Stimulated activated CD8-positive, alpha-beta memory T cell treated with anti-CD3 and anti-CD28 coated beads, Interleukin-4, amount 100 ng/mL, for 1 hour (primary cell): ENCODE measurements around the gene SEMA5B.

Experiments
- DNase-seq, 2 donors: peaks; one replicate each; pipeline ENCODE4 v3.0.0-alpha.2; 2020; ENCODE audit warnings: low read depth in 2 of 2, low spot score in 1 of 2

The SEMA5B gene

DNA sequence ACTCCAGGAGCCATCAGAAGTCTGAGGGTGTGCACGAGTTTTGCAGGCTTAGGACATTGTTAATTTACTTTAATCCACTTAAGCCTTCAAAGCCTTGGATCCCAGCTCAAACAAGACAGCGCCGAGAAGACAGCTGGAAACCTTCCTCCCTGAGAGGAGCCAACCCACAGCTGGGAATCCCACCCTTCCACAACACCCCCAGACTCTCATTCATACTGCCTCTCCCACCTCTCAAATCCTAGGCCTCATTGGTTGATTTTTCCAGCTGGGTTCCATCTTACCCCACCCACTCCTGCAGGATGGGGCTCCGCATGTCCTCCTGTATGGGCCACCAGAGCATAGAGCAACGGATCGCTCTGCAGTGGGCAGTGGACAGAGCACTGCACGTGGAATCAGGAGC is 80.4 kb downstream of the SEMA5B start:
- no peak for DNase-seq

DNA sequence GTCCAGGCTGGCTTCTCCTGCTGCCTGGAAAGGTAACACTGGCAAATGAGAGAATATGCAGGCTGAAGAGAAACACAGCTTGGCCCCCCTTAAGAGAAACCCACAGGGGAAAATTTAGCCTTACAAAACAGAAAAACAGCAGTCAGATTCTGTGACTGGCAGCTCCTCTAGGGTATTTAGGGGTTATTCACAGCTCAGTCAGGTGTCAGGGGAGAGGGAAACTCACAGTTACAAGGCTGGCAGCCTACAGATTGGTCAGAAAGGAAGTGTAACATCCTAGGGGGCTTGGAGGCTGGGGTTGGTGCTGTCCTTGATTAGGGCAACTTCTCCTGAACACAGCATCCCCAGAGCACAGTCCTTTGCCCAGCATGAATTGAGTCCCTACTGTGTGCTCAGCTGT is 81.4 kb downstream of the SEMA5B start:
- DNase-seq = no peak

DNA sequence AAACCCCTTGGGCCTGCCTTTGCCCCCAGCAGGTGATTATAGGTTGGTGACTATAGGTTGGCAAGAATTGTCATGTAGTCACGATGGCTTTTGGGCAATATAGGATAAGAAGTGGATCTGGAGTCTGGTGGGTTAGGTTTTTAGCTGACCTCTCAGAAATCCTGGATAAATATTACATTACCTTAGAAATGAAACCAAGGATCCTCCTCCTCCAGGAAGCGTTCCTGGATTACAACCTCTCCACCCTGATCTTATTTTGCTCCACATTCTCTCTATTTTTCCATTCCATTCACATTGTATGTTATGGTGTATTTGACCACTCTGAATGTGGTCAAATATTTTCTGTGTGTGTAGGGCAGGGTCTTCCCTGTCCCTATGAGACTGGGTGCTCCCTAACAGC is 82.3 kb downstream of the SEMA5B start:
- DNase-seq = no peak

DNA sequence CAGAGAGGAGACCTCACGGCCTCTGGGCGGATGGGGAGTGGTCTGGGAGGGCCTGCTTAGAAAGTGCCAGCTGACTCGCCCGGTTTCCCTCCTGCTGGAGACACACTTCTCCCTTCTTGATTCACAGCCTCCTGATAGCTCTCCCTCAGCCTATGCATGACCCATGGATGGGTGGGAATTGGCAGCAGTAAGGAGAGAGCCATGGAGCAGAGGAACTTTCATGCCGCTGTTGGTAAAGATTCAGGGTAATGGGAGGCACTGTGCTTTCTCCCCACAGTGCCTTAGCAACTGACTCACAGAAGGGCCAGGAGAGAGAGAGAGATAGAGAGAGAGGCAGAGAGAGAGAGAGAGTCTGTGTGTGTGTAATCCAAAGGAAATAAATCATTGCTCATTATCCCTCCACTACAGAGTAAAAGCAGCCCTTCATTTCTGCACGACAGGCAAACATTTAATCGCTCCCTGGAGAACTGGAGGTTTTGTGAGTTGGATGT is 82.8 kb downstream of the SEMA5B start:
- no peak for DNase-seq

DNA sequence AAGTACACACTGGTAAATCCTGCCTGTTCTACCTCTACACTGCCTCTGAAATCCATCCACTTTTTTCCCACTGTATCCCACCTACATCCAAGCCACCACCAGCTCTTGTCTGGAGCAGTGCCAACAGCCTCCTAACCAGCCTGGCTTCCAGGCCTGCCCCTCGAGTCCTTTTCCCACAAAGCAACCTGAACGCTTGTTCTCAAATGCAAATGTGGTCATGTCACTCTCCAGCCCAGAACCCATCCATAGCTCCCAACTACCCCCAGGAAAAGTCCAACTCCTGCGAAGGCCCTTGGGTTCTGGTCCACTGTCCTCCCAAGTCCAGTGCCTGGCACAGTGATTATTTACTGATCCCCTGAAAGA is 83.8 kb downstream of the SEMA5B start:
- DNase-seq = no peak

DNA sequence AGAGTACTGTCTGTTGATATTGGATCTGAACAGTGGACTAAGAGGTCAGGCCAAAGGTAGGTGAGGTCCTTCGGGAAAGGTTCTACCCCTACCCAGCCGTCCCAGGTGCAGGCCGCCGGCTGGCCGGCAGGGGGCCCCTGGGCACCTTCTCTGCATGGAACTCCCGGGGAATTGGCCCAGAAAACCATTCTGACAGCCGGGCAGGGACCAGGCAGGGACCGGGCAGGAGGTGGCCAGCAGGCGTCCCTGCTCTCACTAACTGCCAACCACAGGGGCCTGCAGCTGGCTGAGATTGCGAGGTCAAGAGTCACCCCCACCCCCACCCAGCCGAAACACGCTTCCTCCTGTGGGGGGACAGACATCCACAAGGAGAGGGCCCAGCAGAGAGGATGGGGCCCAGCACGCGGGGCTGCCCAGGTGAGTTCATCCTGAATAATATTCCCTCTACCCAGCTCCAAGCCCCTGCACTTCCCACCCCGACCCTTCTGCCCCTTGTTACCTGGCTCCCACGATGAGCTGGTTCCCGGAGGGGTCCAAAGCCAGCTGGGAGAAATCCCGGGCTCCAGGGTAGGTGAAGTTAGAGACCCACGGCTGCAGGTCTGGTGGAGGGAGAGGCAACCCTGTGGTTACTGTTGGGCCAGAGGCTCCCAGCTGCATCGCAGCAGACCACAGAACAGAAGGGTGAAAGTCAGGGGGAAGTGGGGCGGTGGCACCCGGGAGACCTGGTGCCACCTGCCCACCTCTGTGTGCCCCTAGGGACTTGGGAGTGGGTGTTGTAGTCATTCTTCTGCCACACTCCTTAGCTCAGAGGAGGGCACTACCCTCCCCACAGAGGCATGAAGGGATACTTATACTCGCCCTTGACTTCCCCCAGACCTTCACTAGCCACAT is 84.4 kb downstream of the SEMA5B start:
- DNase-seq = no peak

DNA sequence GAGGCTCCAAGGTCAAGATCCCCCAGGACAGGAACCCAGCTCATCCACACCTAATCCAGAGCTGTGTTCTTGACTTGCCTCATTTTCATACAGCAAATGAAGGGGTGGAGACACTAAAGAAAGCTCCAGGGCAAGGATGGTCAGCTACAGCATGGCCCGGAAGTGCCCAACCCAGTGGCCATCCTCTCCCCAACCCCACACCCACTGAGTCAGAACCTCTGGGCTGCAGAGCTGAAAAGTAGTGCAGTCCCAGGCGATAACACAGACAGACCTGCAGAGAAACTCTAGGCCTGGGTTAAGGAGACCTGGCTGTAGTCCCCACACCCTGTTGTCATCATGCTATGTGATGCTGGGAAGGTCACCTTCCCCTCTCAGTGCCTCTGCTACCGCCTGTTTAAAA is 85.3 kb downstream of the SEMA5B start:
- DNase-seq = no peak

DNA sequence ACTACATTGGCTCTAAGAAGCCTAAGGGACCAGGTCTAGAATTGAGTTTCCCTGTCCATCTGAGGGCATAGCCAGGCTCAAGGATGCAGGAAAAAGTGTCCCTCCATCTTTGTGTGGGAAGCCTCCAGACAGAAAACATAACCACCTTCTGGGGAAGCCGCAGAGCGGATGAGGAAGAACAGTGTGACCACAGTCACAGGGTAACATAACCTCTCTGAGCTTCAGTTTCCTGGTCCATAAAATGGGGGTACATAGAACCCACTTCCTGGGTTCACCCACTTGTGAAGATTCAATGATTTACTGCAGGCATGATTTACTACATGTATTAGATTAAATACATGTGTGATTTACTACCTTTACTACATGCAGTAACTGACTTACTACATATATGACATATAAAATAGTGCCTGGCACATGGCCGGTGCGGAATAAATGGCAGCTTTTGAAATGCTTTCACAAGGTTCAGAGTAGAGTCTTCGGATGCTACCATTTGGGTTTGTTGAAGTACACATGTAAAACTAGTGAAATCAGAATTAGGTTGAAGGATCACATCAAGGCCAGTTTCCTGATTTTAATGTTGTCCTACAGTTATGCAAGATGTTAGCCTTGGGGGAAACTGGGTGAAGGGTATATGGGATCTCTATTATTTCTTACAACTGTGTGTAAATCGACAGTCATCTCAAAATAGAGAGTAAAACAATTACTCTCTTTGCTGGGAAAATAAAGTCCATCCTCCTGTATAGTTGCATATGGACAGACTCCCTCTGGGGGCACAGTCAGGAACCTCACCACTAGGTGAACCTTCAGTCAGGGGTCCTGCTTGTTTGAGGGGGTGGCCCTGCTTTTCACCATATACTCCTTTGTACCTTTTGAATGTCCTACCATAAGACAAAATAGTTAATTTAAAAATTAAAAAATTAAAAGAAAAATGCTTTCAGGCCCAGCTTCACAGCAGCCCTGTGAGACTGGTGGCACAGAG is 86.0 kb downstream of the SEMA5B start:
- no peak for DNase-seq

DNA sequence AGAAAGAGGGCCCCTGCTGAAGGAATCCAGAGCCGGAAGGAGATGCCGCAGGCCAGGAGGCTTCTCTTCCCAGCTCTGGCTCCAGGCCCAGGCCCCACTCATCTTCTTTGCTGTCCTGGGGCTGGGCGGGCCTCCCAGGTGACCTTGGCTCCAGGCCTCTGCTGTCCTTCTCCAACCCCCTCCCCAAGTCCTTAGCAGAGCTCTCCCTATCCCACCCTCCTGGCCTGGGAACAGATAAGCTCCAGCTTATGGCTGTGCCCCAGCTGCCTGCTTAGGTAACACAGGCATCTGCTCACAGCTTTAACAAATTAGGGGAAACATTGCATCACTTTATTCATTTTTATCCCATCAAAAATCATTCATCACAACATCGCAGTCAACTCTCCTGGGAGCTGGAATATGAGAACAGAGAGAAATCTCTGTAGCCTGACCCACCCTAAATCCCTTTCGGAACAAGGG is 86.9 kb downstream of the SEMA5B start:
- DNase-seq = no peak

DNA sequence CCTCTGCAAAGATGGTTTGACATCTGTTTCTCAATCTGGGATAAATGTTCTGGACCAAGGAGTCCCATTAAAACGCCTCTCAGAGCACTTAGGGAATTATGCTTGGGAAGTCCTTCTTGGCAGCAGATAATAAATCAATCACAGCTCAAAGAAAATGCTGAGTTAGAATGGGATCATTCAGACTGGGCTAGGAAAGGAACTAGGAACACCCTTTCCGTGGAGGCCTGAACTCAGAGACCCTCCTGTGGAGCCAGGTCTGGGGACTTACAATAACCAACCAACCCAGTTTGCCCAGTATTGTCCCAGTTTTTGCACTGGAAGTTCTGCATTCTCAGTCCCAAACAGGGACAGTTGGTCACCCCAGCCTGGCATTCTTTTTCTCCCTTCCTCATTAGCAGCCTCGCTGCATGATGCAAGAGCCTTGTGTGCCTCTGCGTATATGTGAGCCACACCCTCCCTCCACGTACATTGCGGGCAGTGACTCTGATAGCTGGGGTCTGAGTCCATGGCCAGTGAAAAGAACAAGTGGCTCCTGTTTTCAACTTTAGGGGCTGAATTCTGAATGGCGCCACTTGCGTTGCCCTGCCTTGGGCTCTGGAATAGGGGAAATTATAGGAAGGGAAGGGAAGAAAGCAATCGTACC is 88.7 kb downstream of the SEMA5B start:
- no peak for DNase-seq

DNA sequence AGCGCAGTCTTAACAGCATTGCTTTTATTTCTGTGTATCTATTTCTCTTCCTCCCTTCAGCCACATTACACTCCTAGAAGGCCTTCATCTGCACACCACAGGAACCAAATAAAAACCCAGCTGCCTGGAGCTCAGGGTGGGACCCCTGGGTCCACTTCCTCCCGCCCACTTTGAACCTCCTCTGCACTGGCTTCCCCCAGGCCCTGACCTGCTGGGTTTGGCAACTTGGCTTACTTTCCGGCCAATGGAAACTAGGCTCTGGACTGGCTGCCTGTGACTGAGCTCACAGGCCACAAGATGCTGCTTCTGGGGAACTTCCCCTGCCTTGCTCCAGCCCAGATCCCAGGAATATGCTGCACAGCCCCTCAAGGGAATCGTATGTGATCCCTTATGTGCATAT is 89.8 kb downstream of the SEMA5B start:
- no peak for DNase-seq

DNA sequence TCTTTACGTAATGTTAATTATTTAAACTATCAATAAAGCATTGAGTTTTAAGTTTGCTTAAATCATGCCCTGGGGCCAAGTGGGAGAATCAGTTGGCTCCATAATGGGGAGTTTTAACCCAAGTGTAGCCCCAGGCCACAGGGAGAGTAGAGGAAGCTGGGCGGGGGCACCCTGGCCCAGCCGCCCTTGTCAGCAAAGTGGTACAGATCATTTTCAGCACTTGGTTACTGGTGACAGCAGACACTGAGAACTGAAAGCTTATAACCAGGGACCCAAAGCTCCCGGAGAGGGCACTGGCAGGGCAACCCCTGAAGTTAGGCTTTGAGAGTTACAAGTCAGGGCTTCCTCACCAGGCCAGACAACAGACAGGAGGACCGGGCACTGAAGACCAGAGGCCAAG is 90.6 kb downstream of the SEMA5B start:
- DNase-seq = no peak

DNA sequence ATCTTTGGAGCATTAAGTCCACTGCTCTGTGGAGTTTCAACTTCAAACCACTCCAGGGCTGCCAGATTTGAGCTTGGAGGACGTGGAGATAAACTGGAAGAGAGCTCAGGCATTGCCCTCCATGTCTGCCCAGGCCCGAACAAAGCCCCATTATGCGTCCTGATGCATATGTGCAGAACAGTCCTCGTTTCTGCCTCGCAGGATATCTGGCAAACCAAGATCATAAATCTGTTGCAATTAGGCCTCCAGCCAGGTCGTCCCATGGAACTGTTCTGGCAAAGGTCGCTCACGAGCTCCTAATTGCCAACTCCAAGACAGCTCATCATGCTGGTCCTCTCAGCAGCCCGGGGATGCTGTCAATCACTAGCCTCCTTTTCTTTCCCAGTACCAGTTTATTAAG is 91.2 kb downstream of the SEMA5B start:
- no peak for DNase-seq

DNA sequence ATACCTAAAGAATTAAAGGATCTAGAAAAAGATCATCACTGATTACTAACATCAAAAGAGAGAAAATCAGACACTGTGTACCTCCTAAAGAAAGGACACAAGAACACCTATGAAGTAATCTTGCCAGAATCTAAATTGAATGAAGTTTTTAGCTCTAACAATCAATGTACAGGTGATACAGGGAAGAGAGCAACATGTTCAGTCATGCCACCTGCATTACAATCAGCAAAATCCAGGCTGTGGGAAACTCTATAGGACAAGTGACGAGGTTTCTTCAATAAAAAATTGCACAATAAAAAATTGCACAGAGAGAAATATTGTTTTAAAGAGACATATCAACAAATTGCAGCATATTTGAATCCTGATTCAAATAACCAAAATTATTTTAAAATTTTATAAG is 93.3 kb downstream of the SEMA5B start:
- DNase-seq = no peak

DNA sequence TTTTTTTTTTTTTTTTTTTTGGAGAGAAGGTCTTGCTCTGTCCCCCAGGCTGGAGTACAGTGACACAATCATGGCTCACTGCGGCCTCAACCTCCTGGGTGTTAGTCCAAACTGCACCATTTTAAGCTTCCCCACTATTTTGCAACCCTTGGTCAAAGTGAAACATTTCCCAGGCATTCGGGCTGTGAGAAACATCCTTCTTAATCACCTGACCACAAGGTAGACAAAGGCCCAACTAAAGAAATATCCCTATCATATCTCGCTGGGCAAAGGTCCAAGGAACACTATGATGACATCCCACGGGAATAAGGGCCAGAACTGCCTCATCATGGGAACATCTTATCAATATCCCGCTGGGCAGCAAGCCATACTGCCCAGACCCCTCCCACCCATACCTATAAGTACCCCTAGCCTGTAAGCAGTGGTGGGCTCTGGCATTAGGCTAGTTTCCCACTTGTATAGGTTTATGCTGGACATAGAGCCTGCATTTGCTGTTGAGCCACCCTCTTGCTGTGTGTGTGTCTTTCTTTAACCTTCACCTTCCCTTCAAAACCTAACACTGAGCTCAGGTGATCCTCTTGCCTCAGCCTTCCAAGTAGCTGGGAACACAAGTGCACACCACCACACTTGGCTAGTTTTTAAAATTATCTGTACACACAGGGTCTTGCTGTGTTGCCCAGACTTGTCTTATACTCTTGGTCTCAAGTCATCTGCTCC is 95.2 kb downstream of the SEMA5B start:
- no peak for DNase-seq

DNA sequence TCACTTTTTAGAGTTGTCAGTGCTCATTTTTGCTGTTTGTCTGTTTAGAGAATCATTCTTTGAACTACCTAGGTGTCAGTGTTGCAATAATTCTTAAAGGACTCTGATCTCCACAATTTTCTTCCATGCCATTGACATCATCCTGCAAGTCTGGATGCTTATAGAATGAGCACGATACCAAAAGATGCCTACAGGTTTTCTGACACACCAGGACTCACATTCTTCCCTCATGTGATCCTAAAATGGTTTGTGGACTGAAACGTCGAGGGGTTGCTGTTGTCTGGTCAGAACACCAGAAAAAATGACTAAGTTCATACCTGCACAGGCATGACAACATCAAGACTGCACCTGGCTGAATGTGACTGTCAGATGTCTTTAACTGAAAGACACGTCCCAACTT is 95.9 kb downstream of the SEMA5B start:
- DNase-seq = no peak

DNA sequence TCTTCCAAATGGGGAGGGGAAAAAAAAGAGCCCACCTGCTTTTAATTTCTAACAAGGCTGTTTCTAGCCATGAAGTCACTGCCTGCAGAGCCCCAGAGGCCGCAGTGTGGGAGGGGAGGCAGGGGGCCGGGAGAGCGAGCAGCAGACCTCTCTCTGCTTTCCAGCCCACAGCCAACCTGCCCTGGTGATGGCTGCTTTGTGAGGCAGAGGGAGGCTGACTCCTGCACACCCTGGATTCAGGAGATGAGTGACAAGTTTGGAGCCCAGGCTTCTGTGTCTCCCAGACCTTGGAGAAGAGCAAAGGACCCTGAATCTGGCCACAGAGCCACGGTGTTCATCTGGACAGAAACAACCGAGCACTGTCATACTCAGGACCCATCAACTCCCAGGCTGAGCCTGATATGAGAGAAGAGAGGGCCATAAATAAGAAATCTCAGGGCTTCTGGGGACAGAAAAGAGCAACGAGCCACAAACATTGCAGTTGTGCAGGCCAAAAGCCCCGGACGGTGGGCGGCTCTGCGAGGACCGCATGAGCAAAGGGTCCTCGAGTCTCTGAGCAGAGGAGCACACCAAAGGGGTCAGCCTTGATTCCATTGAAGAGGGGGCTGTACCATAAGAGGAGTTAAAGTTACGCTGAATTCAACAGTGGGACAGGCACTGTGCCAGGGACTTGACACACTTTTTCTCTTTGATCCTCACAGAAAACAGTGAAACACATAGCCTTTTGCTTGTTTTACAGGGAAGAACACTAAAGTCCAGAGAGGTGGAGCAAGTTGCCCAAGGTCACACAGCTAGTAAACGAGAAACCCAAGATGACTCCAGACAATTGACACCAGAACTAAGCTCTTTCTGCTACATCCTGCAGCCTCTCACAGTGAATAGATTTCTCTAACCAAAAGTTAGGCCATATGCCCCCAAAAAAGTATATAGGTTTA is 97.2 kb downstream of the SEMA5B start:
- DNase-seq = no peak

DNA sequence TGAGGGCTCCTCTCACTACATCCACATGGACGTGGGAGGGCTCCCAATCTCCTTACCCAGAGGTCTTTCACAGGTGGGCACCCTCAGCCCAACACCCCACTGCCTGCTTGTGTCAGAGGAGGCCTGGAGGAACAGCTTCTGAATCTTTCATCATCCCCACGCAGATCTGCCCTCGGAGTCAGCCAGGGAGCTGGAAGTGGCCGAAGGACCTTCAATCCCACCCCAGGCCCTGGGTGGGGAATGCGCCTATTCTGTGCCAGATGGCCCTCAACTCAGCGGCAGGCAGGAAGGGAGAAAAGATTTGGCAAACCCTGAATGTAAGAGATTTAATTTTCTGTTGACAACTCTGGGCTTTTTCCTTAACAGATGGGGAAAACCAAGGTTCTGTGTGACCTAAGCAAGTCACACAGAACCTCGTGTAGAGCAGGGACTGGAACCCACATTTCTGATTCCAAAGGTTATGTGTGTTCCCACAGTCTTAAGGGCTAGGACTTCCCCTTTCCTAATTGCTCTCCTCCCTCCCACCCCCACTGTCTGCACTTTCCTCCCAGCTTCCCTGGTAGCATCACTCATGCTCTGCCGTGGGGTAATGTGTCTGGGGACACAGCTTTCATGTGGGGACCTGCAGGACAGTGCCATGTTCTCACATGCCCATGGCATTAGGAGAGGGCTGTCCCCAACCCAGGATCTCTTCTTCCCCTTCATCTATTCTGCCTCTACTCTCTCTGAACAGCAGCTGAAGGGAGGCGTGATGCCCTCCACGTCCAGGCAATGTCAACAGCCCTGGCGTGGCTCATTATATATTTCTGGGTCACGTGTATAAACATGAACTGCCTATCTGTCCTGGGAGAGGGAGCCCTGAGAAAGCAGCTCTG is 98.1 kb downstream of the SEMA5B start:
- no peak for DNase-seq
